Raji (cell line): ENCODE results near the gene KIAA1328.

Experiments
- POLR2A ChIP-seq: IDR thresholded peaks from 2 replicates; pipeline ENCODE4 v1.6.1; 2011; ENCODE audit warnings: low read depth, low read length, control low read depth; ENCODE audit not compliant: insufficient read depth

Gene KIAA1328

DNA sequence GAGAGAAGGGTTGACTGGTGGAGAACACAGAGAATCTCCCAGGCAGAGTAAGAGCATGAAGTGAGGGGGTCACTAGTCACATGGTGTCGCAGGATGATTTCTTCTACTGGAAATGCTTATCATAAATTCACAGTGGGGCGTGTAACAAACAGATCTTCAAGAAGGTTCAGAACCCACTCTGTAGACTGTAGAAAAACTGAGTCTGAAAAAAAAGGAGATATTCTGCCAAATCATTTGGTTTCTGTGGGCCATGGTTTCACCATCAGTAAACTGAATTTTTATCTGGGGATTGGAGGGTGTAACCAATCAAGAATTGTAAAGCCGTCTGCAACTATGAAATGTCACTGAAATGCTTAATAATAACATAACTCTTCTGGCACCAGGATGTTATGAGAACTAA lies 15.1 kb upstream of the KIAA1328 start:
- no peak for TF ChIP-seq POLR2A

DNA sequence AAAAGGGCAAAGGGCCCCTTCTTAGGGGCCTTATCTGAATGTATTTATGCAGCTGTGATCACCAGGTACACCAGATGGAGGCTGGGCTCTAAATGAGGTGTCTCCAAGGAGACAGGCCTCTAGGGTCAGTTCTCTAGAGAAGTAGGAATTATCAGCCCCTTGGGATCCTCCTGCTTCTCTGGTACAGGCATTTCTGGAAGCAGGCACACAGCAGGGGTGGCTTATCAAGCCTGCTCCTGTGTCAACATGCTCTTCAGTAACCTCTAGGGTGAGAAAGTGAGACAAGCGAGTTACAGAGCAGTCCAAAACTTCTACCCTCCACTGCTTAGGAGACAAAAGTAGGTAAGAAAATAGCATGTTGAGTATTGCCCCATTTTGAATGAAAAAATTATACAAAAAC lies 13.9 kb upstream of the KIAA1328 start:
- TF ChIP-seq POLR2A = no peak

- no peak for TF ChIP-seq POLR2A
Observed at GRCh38 chr18:36817039-36817438, 11.9 kb upstream of the KIAA1328 start.

GRCh38 chr18:36818652-36819051 lies 10.3 kb upstream of the KIAA1328 start:
- TF ChIP-seq POLR2A = no peak

DNA sequence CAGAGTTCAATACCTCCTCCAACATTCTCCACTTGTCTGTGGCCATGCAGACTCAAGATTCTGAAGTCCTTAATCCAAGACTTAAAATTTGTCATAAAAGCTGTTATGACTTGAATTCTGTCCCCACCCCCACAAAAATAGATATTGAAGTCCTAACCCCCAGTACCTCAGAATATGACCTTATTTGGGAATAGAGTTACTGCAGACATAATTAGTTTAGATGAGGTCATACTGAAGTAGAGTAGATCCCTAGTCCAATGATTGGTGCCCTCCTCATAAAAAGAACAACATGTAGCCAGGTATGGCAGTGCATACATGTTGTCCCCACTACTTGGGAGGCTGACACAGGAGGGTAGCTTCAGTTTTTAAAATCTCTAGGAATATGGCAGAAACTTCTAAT lies 9.3 kb upstream of the KIAA1328 start:
- no peak for TF ChIP-seq POLR2A

DNA sequence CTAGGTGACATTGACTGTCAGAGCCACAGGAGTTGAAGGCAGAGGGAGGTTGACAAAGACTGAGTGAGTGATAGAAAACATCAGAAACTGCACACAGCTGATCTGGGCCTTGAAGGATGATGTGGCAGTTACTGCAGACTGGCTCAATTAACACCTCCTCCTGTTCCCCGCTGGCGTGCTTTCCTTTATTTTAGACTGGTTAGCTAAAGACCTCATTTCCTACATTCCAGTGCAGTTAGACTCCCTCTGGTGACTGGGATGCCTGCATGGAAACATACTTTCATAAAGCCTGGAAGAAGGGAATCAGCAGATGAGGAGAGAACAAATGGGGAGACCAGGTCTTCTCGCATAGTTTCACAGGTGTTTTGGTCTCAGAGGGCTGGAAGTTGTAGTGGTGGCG lies 7.2 kb upstream of the KIAA1328 start:
- no peak for TF ChIP-seq POLR2A

- TF ChIP-seq POLR2A = no peak
Observed at GRCh38 chr18:36825526-36825925, 3.4 kb upstream of the KIAA1328 start.

DNA sequence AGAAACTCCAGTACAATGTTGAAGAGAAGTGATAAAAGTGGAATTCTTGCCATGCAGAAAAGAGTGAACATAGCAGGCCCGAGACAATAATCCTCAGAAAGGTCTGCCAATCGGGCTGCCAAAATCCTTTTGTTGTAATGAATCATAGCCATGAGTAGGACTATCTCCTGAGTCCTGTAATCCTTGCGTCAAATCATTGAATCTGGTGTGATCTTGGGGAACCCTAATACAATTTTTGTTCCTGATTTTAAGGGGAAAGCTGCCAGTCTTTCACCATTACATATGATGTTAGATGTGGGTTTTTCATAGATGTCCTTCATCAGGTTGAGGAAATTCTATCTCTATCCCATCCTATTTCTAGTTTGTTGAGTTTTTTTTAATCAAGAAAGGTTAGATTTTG lies 2.4 kb upstream of the KIAA1328 start:
- no peak for TF ChIP-seq POLR2A

GRCh38 chr18:36828157-36828629 lies 734 bp upstream of the KIAA1328 start:
- no peak for TF ChIP-seq POLR2A

- TF ChIP-seq POLR2A = no peak
Observed at GRCh38 chr18:36829362-36830157, 633 bp downstream of the KIAA1328 start.

DNA sequence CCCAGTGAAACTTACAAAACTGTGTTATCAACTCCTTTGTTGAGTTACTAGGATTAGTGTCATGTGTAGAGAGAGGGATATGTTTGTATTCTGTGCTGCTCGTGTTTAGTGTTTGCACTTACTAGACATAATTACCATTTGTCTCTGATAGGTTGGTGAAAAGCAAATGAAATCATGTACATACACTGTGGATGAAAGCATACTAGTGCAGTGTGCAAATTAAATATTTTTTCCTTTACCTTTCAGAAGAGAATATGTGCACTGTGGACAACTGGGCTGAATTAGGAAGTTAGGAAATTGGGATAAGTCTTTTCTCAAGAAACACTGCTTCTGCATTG lies 1.2 kb downstream of the KIAA1328 start:
- no peak for TF ChIP-seq POLR2A

DNA sequence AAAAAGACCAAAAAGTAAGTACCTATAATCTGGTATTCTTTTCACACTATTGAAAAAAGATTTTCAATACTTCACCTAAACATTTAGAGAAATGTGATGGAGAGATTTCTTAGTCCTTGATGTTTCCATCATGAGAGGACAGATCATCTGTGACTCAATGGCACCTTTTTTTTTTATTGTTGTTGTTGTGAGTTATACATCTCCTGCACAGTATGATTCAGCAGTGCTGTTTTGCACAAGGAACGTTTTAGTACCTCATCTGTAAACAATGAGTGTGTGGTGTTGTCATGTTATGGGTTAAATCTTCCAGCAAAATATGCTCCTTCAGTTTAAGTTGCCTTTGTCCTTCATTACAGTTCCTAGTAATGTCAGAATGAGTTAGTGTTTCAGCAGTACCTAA lies 2.2 kb downstream of the KIAA1328 start:
- TF ChIP-seq POLR2A = no peak

GRCh38 chr18:36833120-36833519 lies 4.2 kb downstream of the KIAA1328 start:
- no peak for TF ChIP-seq POLR2A

DNA sequence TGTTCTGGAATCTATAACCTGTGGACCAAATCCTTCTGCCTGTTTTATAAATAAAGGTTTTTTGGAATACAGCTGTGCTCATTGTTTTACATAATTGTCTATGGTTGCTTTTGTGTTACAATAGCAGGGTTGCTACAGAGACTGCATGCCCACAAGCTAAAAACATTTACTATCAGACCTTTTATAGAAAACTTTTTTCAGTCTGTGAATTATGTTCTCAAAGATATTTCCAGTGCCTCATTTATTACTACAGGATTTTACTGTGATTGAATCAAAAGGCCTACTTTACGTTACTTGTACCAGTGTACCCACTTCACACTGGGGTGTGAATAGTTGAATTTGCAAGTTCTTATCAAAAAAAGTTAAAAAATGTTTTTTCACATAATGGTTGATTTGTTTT lies 7.0 kb downstream of the KIAA1328 start:
- TF ChIP-seq POLR2A = no peak

GRCh38 chr18:36839835-36840234 lies 10.9 kb downstream of the KIAA1328 start:
- TF ChIP-seq POLR2A = no peak

DNA sequence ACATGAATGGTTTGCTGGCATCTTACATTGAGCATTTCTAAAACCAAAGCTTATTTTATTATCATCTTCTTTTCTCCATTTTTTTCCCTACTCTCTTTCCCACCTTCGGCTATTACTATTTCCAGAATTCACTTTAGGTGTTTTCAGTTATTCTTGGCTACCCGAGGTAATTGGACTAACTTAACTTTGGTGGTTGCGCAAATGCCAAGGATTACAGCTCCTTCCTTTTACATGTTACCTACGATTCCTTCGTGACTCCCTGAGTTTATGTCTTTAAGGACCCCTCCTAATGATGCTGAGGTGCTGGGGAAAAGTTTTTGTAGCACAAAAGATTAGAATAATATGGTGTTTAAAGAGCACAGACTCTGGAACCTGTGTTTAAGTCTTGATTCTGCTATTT lies 14.3 kb downstream of the KIAA1328 start:
- TF ChIP-seq POLR2A = no peak

DNA sequence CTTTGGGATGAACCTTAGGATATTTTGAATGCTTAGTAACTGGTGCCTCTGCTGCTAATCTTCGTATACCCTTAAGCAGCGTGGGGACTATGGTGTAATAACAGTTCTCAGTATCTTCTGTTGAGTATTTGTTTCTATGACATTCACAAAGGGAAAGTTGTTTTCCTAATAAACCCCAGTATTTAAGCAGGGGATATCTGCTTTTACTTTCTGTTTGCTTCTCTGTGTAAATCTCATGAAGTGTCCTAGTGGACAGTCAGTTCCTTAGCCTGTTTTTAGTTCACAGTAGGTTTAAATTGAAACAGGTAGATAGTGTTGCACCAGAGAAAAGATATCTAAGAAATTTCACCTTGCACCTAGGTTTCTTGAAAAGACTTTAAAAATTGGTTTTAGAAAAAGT lies 14.9 kb downstream of the KIAA1328 start:
- no peak for TF ChIP-seq POLR2A
